Measurements from ENCODE around the gene NCKAP5. TPM values are rescaled to one million over a fixed set of nuclear protein-coding genes. Genes with fewer than 3 reads are reported as not detected.

The NCKAP5 gene
- total RNA-seq, 1 donor from 2014 or later, result 0.87 TPM

DNA sequence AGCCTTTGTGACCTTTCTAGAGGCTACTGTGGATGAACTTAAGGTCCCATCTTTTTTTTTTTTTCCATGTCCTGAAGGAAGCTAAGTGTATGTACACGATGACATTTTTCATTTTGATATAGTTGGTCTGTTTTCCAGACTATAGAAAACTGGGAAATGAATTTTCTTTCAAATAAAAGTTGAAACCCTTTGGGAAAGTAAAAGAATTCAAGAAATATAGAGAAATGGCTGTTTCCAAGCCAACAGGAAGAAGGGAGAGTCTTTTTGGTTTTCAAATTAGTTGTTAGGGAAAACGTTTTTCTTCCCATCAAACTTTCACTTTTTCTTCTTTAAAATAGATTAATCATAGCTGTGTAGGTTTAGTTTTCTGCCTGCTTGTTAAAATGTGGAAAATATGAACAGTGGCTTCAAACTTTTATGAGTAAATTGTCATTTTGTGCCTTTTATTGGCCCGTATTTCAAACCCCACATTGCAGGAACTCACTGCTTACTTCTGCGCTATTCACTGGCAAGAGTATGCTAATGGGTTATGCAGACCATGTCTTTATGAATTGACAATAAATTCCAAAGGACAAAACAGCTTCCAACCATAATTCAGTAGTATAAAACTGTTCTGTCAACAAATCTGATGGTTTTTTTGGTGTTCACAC is 870.6 kb downstream of the NCKAP5 start:
- no peak for DNase-seq (ENCODE audit: low spot score)
- Mint-ChIP-seq H3K27ac (ENCODE audit: unreplicated experiment) (no peak overlapping the region), H3K9me3 (ENCODE audit: low read depth) (no peaks in the 10 kb centered on the region), H3K27me3 (ENCODE audit: low read depth) (peaks cover 4% of the 10 kb centered on the region), H3K36me3 (ENCODE audit: low read depth) (no peaks in the 10 kb centered on the region), H3K4me1 (ENCODE audit: low read depth) (peaks cover 6% of the 10 kb centered on the region), H3K4me3 (ENCODE audit: unreplicated experiment) (no peak overlapping the region)
- TF ChIP-seq, protein P1, sequence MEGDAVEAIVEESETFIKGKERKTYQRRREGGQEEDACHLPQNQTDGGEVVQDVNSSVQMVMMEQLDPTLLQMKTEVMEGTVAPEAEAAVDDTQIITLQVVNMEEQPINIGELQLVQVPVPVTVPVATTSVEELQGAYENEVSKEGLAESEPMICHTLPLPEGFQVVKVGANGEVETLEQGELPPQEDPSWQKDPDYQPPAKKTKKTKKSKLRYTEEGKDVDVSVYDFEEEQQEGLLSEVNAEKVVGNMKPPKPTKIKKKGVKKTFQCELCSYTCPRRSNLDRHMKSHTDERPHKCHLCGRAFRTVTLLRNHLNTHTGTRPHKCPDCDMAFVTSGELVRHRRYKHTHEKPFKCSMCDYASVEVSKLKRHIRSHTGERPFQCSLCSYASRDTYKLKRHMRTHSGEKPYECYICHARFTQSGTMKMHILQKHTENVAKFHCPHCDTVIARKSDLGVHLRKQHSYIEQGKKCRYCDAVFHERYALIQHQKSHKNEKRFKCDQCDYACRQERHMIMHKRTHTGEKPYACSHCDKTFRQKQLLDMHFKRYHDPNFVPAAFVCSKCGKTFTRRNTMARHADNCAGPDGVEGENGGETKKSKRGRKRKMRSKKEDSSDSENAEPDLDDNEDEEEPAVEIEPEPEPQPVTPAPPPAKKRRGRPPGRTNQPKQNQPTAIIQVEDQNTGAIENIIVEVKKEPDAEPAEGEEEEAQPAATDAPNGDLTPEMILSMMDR (IDR thresholded peaks at IDR 0.05), result no peak

DNA sequence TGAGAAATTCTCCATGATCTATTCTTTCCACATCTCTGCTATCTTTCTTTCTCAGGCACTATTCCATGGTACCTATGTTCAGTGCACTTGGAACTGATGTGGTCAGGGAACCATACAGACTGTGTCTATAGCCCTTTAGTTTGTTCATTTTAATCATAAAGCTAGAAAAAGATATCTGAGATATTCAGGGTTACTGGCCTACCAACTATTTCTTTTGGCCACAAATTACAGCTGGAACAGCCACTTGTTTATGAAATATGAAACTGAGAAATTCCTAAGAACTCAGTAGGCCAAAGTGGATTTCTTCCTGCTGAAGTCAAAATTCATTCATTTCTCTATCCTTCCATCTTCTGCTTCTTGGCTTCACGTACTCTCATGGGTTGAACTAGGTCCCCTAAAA is 875.4 kb downstream of the NCKAP5 start:
- H3K27ac Mint-ChIP-seq (ENCODE audit: unreplicated experiment), result no peak overlapping the region
- peaks cover 4% of the 10 kb centered on the region for H3K27me3 Mint-ChIP-seq (ENCODE audit: low read depth)
- no peak for DNase-seq (ENCODE audit: low spot score)
- H3K4me3 Mint-ChIP-seq (ENCODE audit: unreplicated experiment), result no peak overlapping the region
- H3K36me3 Mint-ChIP-seq (ENCODE audit: low read depth), result no peaks in the 10 kb centered on the region
- no peaks in the 10 kb centered on the region for H3K9me3 Mint-ChIP-seq (ENCODE audit: low read depth)
- H3K4me1 Mint-ChIP-seq (ENCODE audit: low read depth), result peaks cover 19% of the 10 kb centered on the region
- TF ChIP-seq, protein P1 (IDR thresholded peaks at IDR 0.05), result no peak

DNA sequence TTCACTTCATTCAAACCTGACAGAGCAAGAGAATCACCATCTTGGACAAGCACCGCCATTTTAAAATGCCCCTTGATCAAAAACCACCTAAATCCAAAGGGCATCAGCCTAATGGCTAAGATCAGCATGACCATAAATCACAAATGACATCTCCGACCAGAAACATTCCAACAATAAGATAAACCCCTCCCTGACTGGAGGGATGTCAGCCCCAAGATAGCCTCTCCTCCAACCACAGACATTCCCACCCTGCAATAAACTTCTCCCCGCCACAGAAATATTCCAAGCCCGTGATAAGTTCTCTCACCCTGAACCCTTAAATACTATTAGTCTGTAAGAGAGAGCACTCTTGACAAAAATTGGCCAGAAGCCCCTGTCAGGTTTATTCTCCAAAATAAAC is 876.7 kb downstream of the NCKAP5 start:
- H3K4me1 Mint-ChIP-seq (ENCODE audit: low read depth), result peaks cover 19% of the 10 kb centered on the region

DNA sequence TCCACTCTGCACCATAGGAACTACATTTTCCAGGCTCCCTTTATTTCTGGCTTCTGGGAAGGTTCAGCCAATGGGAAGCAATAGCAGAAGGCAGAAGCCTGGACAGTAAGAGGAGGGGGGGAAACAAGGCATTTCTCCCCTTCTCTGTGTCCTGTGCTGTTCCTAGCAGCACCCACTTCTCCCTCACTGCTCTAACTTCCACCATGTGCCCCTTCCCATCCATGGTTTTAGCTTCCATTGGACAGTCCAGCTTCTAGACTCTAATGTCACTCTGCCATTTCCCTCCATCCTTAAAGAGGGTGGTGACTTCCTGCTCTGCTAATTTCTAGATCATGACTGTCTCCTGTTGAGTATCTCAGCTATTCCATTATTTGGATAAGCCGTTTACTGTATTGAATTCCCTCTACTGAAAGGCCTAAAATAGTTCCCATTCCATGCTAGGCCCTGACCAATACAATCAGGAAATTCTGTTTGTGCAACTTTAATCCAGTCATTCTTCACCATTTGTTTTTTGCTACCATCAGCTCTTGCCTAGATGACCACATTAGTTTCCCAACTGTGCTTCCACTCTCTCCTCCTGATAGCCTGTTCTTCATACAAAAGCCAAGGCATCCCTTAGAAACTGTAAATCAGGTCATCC is 877.5 kb downstream of the NCKAP5 start:
- TF ChIP-seq, protein P1 (IDR thresholded peaks at IDR 0.05), result no peak
- Mint-ChIP-seq H3K36me3 (ENCODE audit: low read depth) (no peaks in the 10 kb centered on the region), H3K9me3 (ENCODE audit: low read depth) (no peaks in the 10 kb centered on the region), H3K4me3 (ENCODE audit: unreplicated experiment) (no peak overlapping the region), H3K27me3 (ENCODE audit: low read depth) (peaks cover 2% of the 10 kb centered on the region), H3K27ac (ENCODE audit: unreplicated experiment) (no peak overlapping the region), H3K4me1 (ENCODE audit: low read depth) (peaks cover 19% of the 10 kb centered on the region)
- DNase-seq (ENCODE audit: low spot score), result no peak

More for the DNA sequence above, 876.7 kb downstream of the NCKAP5 start:
- Mint-ChIP-seq H3K36me3 (ENCODE audit: low read depth) (no peaks in the 10 kb centered on the region), H3K27ac (ENCODE audit: unreplicated experiment) (no peak overlapping the region), H3K4me3 (ENCODE audit: unreplicated experiment) (no peak overlapping the region), H3K27me3 (ENCODE audit: low read depth) (peaks cover 4% of the 10 kb centered on the region), H3K9me3 (ENCODE audit: low read depth) (no peaks in the 10 kb centered on the region)
- DNase-seq (ENCODE audit: low spot score), result no peak
- TF ChIP-seq, protein P1 (IDR thresholded peaks at IDR 0.05), result no peak

DNA sequence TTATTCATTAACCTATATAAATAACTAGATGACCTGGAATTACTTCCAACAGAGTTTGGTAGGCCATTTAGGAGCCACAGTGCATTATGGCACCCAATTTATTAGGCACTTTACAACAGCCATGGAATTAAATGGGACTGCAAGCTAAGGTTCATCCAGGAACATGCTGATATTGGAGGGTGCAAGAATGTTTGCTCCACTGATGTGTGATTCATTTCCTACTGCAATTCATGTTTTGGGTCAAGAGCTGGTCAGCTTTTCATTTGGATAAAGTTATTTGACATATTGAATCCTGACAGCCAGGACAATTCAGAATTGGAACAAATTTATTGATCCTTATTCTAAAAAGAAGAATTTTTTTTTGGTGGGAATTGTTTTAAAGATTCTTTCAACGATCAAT is 886.5 kb downstream of the NCKAP5 start:
- H3K4me1 Mint-ChIP-seq (ENCODE audit: low read depth), result peaks cover 15% of the 10 kb centered on the region
- TF ChIP-seq, protein P1 (IDR thresholded peaks at IDR 0.05), result no peak
- no peak overlapping the region for H3K4me3 Mint-ChIP-seq (ENCODE audit: unreplicated experiment)
- H3K27me3 Mint-ChIP-seq (ENCODE audit: low read depth), result peaks cover 2% of the 10 kb centered on the region
- no peak overlapping the region for H3K27ac Mint-ChIP-seq (ENCODE audit: unreplicated experiment)
- no peak for DNase-seq (ENCODE audit: low spot score)
- H3K36me3 Mint-ChIP-seq (ENCODE audit: low read depth), result no peaks in the 10 kb centered on the region
- no peaks in the 10 kb centered on the region for H3K9me3 Mint-ChIP-seq (ENCODE audit: low read depth)

Data from chondrocyte (in vitro differentiated cells).